Suprapubic skin (tissue), 4 donors: ENCODE measurements around the gene ZFHX3. TPM values are rescaled to one million over a fixed set of nuclear protein-coding genes. Genes with fewer than 3 reads are reported as not detected.

Experiments used
- DNase-seq, 2 donors: peaks; one replicate each; pipeline ENCODE4 v3.0.0-alpha.2; 2019; ENCODE audit warnings: low spot score in 2 of 2
- H3K27ac ChIP-seq: fragments of 200-600 bp; sonication (generic); one replicate; pipeline ENCODE4 v1.5.1; 2019
- H3K27me3 ChIP-seq: fragments of 200-600 bp; sonication (generic); one replicate; pipeline ENCODE4 v1.5.1; 2019
- H3K36me3 ChIP-seq: fragments of 200-600 bp; sonication (generic); one replicate; pipeline ENCODE4 v1.5.1; 2019
- H3K4me1 ChIP-seq: fragments of 200-600 bp; sonication (generic); one replicate; pipeline ENCODE4 v1.5.1; 2019
- H3K4me3 ChIP-seq: fragments of 200-600 bp; sonication (generic); one replicate; pipeline ENCODE4 v1.5.1; 2019; ENCODE audit warnings: mild to moderate bottlenecking
- H3K9me3 ChIP-seq: fragments of 200-600 bp; sonication (generic); one replicate; pipeline ENCODE4 v1.5.1; 2019
- CTCF ChIP-seq, 2 donors: fragments of 200-600 bp in 1 of 2; fragments of 450-650 bp in 1 of 2; sonication (generic) in 1 of 2; IDR thresholded peaks; one replicate each; pipeline ENCODE4 v1.5.1; 2016 to 2019; ENCODE audit warnings: antibody characterized with exemption in 2 of 2, mild to moderate bottlenecking in 1 of 2, moderate library complexity in 1 of 2
- EP300 ChIP-seq: sonication (generic); formaldehyde crosslinking; IDR thresholded peaks from one replicate; pipeline ENCODE4 v1.6.1; 2017; ENCODE audit warnings: antibody characterized with exemption
- POLR2A ChIP-seq, 2 donors: fragments of 450-650 bp; IDR thresholded peaks; one replicate each; pipeline ENCODE4 v1.6.1; 2017; ENCODE audit warnings: antibody characterized with exemption in 2 of 2, mild to moderate bottlenecking in 2 of 2, moderate library complexity in 2 of 2
- POLR2AphosphoS5 ChIP-seq, 3 donors: sonication (generic); formaldehyde crosslinking; IDR thresholded peaks; one replicate each; pipeline ENCODE4 v1.6.1; 2017; ENCODE audit warnings: antibody characterized with exemption in 3 of 3
- WGBS: methylation state at CpG from one replicate; pipeline ENCODE4 v1.1.5; 2018; 5-methylcytosine and 5-hydroxymethylcytosine counted together
- total RNA-seq, 4 donors: library from RNA; depleted of rRNA; stranded (reverse); fragments of >200 nt; gene quantifications; one replicate each; pipeline ENCODE4 v1.1.0, GENCODE V29; 2016

ZFHX3 gene
- total RNA-seq, 4 donors from 2014 or later = 10.4 to 16.1 (median 12.8) TPM

- TF ChIP-seq POLR2AphosphoS5 (IDR thresholded peaks at IDR 0.05) (no peak), POLR2A (IDR thresholded peaks at IDR 0.05) (no peak), EP300 (no peak), CTCF (IDR thresholded peaks at IDR 0.05) (no peak)
- Histone ChIP-seq H3K36me3 (peaks cover 10% of the 10 kb centered on the region), H3K27me3 (no peaks in the 10 kb centered on the region), H3K9me3 (no peaks in the 10 kb centered on the region), H3K4me3 (no peak overlapping the region), H3K4me1 (no peaks in the 10 kb centered on the region), H3K27ac (no peak overlapping the region)
- WGBS = 94% methylated on average over 8 of the region's 8 CpGs
- no peak for DNase-seq
Observed at GRCh38 chr16:72945611-72946010, 102.3 kb downstream of the ZFHX3 start.

GRCh38 chr16:72944757-72945485 is 103.0 kb downstream of the ZFHX3 start:
- H3K27ac ChIP-seq = no peak overlapping the region
- H3K9me3 ChIP-seq = no peaks in the 10 kb centered on the region
- no peaks in the 10 kb centered on the region for H3K4me1 ChIP-seq
- peaks cover 4% of the 10 kb centered on the region for H3K36me3 ChIP-seq
- H3K4me3 ChIP-seq = no peak overlapping the region
- H3K27me3 ChIP-seq = no peaks in the 10 kb centered on the region
- no peak for TF ChIP-seq POLR2A (IDR thresholded peaks at IDR 0.05)
- no peak for TF ChIP-seq POLR2AphosphoS5 (IDR thresholded peaks at IDR 0.05)
- no peak for TF ChIP-seq EP300
- no peak for TF ChIP-seq CTCF (IDR thresholded peaks at IDR 0.05)
- DNase-seq = no peak
- WGBS = 82% methylated on average over 7 of the region's 7 CpGs

GRCh38 chr16:72942021-72942420 is 105.9 kb downstream of the ZFHX3 start:
- DNase-seq = no peak
- H3K27ac ChIP-seq = no peak overlapping the region
- WGBS = 89% methylated on average over 7 of the region's 7 CpGs

GRCh38 chr16:72940886-72941285 is 107.0 kb downstream of the ZFHX3 start:
- H3K9me3 ChIP-seq = no peaks in the 10 kb centered on the region
- no peak overlapping the region for H3K4me3 ChIP-seq
- TF ChIP-seq EP300 (no peak), POLR2A (IDR thresholded peaks at IDR 0.05) (no peak), CTCF (IDR thresholded peaks at IDR 0.05) (no peak), POLR2AphosphoS5 (IDR thresholded peaks at IDR 0.05) (no peak)
- no peak overlapping the region for H3K27ac ChIP-seq
- H3K4me1 ChIP-seq = peaks cover 22% of the 10 kb centered on the region
- H3K27me3 ChIP-seq = no peaks in the 10 kb centered on the region
- H3K36me3 ChIP-seq = no peaks in the 10 kb centered on the region
- 98% methylated on average over 5 of the region's 5 CpGs for WGBS
- peak in 1 of 2 donors; percentile 14 for DNase-seq

More at GRCh38 chr16:72942021-72942420, 105.9 kb downstream of the ZFHX3 start:
- H3K4me3 ChIP-seq = no peak overlapping the region
- peaks cover 21% of the 10 kb centered on the region for H3K4me1 ChIP-seq
- H3K27me3 ChIP-seq = no peaks in the 10 kb centered on the region
- no peaks in the 10 kb centered on the region for H3K36me3 ChIP-seq
- H3K9me3 ChIP-seq = no peaks in the 10 kb centered on the region
- TF ChIP-seq POLR2A (IDR thresholded peaks at IDR 0.05) (no peak), POLR2AphosphoS5 (IDR thresholded peaks at IDR 0.05) (no peak), CTCF (IDR thresholded peaks at IDR 0.05) (no peak), EP300 (no peak)

- no peaks in the 10 kb centered on the region for H3K27me3 ChIP-seq
- peak overlapping the region; percentile 83 for H3K27ac ChIP-seq
- peaks cover 38% of the 10 kb centered on the region for H3K4me1 ChIP-seq
- H3K4me3 ChIP-seq = no peak overlapping the region
- no peaks in the 10 kb centered on the region for H3K36me3 ChIP-seq
- no peaks in the 10 kb centered on the region for H3K9me3 ChIP-seq
- TF ChIP-seq POLR2A (IDR thresholded peaks at IDR 0.05) (no peak), EP300 (no peak), POLR2AphosphoS5 (IDR thresholded peaks at IDR 0.05) (no peak), CTCF (IDR thresholded peaks at IDR 0.05) (no peak)
- 47% methylated on average over 10 of the region's 10 CpGs for WGBS
- DNase-seq = peak in 1 of 2 donors; percentile 60
Observed at GRCh38 chr16:72939247-72939646, 108.7 kb downstream of the ZFHX3 start.
